Measurements from ENCODE around the gene CYSRT1.

GRCh38 chr9:137223078-137223970, 1.6 kb upstream of the CYSRT1 start:
- no peak for TF ChIP-seq CTCF (IDR thresholded peaks at IDR 0.05)
- no peak for TF ChIP-seq POLR2AphosphoS5 (IDR thresholded peaks at IDR 0.05)
- peak; percentile 39 for TF ChIP-seq POLR2A (IDR thresholded peaks at IDR 0.05)
